Midbrain (tissue), 1 donor: ENCODE data around the gene COQ2.
"Not testable (repeated sequence)": the region's sequence is repeated elsewhere in the genome, so short reads cannot be mapped to it uniquely, and the experiment has no call there.

Experiments used
- DNase-seq: peaks from one replicate; lab custom pipeline; 2025; lab: John Stamatoyannopoulos, UW

COQ2 gene, protein sequence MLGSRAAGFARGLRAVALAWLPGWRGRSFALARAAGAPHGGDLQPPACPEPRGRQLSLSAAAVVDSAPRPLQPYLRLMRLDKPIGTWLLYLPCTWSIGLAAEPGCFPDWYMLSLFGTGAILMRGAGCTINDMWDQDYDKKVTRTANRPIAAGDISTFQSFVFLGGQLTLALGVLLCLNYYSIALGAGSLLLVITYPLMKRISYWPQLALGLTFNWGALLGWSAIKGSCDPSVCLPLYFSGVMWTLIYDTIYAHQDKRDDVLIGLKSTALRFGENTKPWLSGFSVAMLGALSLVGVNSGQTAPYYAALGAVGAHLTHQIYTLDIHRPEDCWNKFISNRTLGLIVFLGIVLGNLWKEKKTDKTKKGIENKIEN

DNA sequence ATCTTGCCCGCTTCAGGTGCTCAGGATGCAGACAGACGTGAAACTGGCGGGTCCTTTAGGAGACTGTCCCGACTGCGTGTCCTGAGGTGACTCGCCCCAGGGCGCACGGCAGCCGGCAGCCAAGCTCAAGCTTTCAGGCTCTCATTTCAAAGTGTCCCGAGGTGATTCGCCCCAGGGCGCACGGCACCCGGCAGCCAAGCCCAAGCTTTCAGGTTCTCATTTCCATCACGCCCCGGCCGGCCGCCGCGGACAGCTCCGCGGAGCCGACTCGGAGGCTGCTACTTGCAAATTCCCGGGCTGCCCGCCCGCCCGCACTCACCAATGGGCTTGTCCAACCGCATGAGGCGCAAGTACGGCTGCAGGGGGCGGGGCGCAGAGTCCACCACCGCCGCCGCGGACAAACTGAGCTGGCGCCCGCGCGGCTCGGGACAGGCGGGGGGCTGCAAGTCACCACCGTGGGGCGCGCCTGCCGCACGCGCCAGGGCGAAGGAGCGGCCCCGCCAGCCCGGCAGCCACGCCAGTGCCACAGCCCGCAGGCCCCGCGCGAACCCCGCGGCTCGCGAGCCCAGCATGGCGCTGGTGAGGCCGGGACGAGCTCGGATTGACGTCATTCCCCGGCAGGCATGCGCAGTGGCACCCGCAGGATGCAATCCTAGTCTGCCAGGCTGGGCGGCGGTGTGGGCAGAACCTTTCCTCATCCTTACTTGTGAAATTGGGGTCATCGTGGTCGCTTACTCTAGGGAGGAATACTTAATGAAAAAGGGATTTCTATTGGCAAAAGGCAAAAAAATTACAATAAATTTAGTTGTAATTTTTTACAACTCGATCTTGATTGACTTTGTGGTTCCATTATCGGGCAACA, at the start of gene COQ2:
COQ2 (minus strand) TSS at position 606 of the 862 bp plus-strand sequence; CDS start at position 572, 34 bp downstream.
- DNase-seq: peak; percentile 93

DNA sequence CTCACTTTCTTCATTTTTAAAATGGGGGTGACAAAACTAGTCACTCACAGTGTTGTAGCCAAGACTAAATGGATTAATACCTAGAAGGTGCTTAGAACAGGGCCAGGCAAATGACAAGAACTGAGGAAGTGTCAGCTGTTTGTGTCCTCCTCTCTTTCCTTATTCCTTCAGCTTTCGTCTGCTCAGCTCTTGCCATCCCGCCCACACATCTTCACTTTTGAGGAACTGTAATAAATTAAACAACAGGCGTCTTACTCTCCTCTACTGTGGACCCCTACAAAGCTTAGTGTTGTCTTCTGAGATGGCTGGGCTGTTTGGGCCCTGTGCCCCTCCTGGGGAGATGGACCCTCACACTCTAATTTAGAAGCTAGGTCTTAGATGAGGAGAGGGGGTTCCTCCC, 47.4 kb upstream of the COQ2 start:
- DNase-seq: no peak

DNA sequence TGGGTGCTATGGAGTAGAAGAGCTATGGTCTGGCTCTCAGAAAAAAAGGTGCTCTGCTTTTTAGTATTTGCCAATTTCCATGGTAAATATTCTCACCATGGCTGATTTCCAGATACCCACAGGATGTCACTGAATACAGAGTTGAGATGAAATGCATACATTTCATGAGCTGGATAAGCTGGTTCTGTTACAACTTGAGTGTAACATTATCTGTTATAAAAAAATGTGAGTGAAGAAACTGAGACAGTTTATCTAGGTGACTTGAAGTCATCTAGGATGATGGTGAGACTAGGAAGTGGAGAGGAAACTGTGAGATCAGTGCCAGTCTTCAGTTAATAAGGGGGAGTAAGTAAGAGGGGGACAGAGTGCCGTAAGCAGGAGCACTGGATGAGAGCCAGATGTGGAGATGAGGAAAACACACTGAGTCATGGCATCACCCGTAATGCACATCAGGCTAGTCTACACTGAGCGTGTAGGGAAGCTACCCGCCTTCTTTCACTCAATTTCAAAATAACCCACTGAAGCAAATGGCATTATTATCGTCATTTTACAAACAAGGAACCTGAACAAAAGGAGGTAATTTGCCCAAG, 45.0 kb upstream of the COQ2 start:
- no peak for DNase-seq

DNA sequence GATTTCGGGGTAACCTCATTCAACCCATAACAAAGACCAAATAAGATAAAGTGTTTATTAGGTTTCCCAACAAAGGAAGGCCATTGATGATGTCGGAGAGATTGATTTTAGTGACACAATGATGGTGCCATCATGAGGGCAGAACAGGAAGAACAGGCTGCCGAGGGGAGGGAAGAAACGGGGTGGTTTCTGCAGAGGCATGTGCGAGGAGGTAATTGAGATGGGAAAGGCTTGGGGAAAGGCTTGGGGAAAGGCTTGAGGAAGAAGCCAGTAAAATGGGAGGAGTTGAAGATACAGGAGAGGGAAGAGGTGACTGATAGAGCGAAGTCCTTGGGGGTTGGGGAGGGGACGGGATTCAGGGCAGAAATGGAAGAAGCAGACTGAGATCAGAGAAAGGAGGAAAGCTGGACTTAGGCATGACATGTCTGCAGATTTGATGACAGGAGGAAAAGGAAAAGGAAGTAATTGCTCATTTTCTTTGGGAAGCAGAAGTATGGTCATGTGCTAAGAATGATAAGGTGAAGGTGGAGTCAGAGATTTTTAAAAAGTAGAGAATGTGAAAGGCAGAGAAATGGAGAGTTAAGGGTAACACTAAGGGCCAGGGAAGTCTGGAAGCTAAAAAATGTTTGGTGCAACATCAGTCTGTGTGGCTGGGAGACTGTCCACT, 44.1 kb upstream of the COQ2 start:
- no peak for DNase-seq

DNA sequence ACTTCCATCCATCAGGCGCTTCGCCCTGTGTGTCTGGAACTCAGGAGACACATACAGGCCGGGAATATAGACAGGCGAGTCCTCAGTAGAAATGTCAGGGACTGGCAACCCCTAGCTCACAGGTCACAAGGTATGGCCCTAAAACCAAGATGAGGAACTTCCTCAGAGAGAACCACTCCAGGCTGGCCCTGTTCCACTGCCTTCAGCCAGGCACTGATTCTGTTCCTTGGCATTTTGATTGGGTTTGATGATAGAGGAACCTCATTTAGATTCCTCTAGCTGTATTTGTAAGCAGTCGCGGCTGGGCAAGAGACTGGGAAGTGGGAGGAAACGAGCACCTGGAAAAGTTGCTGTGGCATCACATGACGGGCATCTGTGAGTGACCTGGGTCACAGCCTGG, 41.9 kb upstream of the COQ2 start:
- no peak for DNase-seq

DNA sequence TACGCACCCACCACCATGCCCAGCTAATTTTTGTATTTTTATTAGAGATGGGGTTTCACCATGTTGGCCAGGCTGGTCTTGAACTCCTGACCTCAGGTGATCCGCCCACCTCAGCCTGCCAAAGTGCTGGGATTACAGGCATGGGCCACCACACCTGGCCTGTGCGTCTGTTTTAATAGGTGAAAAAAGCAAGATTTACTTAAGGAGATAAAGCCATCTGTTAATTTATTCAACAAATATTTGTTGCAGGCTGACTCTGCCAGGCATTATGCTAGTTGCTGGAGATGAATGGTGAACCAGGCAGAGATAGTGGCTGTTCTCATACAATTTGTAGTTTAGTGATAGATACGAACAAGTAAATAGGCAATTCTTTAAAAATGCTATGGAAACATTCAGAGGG, 40.7 kb upstream of the COQ2 start:
- not testable (repeated sequence) for DNase-seq

DNA sequence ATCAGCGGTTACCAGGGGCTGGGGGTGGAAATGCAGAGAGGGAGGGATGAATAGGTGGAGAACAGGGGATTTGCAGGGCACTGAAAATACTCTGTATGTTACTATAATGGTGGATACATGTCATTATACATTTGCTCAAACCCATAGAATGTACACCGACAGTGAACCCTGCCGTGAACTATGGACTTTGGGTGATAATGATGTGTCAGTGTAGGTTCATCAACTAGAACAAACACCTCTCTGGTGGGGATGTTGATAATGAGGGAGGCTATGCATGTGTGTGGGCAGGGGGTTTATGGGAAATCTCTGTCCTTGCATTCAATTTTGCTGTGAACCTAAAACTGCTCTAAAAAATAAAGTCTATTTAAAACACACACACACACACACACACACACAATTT, 38.5 kb upstream of the COQ2 start:
- no peak for DNase-seq

DNA sequence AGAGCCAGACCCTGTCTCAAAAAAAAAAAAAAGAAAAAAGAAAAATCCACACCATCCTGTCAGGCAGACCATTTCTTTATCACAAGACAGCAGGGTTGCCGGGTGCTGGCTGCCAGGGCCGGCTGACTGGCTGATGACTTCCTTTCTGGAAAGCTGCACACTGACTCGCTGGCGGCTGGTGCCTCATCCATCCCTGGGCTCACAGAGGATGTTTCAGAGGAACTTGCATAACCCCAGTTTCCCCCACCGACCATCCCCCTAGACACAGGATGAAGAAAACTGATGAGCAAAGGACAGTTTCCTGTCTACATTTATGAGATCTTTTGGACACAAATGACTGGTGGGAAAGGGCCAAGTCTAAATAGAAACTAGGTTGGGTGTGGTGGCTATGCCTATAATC, 36.0 kb upstream of the COQ2 start:
- DNase-seq: peak; percentile 41

DNA sequence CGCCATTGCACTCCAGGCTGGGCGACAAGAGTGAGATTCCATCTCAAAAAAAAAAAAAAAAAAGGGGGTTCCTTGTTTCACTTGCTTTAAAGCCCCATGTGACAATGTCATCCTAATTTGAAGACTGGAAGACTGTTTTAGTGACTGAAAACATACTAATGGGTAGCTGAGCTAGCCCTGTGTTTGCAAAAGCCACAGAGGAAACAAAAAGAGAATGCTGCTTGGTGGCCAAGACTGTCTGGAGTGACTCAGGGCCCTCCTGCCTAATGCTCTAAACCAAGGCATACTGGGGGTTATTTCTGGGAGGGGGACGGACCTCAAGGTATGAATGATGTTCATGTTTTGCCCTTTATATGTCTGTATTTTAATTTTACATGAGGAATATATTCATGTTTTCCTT, 34.1 kb upstream of the COQ2 start:
- no peak for DNase-seq

DNA sequence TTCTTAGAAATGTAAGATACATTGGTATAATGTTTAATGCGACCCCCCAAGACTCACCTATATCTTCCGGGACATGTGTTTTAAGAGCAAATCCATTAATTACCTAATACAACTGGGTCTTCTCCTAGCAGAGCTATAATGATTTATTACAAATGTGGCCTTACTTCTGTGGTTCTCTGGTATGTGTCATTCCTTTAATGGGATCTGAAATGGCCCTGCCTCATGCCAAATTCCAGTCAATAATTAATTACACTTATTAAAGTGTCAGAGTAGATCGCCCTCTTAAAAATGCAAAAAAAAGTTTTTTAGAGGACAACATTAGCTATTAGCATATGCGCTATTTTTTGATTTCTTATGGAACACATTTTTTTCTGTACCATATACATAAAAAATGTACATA, 33.1 kb upstream of the COQ2 start:
- DNase-seq: no peak

DNA sequence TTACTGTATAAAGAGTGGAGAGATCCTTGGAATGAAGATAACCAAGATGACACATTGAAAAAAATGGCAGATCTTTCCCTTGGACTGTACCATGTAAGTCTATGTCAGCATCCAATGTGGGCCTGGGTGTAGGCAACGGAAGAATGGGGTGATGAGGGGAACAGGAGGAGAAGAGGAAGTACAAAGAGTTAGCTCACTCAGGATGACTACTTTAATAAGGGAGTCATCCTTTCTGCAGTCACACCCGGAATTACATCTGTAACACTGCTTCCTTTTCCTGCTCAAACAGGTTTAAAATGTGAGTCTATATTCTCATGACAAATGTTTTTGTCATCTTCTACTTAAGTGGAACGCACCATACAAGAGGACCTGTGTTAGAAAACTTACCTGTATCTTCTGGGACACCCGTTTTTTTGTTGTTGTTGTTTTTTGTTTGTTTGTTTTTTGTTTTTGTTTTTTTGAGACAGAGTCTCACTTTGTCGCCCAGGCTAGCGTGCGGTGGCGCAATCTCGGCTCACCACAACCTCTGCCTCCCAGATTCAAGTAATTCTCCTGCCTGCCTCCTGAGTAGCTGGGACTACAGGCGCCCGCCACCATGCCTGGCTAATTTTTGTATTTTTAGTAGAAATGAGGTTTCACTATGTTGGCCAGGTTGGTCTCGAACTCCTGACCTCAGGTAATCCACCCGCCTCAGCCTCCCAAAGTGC, 32.0 kb upstream of the COQ2 start:
- no peak for DNase-seq

DNA sequence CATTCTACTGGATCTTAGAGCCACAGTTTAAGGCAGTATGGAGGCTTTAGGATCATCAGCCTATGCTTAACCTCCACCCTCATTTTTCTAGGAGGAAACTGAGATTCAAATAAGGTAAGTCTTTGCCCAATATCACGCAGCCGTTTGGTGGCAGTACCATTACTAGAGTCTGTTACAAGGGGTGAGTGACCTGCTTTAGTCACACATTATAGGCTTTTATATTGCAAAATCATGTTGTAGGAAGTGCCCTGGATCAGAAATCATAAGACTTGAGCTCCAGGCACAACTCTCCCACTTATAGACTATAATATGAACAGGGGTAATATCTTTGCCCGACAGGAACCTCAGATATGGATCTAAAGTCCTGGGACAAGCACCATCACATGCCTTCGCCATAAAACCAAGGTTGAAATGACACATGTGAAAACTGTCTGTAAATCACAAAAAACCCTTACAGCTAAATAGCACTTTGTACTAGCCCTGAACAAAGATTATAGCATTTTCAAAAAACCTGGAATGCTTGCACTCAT, 30.8 kb upstream of the COQ2 start:
- DNase-seq: no peak

DNA sequence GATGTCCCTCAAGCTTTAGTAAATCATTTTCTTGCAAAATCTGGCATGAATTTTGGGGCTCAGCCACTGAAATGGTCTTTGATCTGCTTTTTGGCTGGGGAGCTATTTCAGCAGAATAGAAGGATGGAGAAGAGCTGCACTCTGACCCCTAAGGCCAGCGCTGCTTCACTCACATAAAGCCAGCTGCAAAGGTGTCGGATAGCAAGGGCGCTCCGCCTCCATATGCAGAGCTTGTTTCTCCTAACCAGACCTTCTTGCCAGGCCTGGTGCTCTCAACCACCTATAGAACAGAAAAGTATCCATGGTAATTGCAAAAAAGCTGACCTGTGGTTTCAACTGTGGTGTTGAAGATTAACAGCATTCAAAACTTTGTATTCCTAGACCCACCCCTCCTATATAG, 24.1 kb upstream of the COQ2 start:
- DNase-seq: no peak

DNA sequence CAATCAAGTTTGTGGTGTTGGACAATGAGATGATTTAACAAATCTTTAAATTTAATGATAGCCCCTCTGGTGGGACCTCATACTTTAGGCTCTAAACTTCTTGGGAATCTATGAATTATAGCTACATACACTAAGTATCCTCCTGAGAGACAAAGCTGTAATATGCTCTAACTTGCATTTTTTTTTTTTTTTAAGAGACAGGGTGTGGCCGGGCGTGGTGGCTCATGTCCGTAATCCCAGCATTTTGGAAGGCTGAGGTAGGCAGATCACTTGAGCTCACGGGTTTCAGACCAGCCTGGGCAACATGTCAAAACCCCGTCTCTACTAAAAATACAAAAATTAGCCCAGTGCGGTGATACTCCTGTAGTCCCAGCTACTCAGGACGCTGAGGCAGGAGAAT, 23.3 kb upstream of the COQ2 start:
- DNase-seq: no peak

DNA sequence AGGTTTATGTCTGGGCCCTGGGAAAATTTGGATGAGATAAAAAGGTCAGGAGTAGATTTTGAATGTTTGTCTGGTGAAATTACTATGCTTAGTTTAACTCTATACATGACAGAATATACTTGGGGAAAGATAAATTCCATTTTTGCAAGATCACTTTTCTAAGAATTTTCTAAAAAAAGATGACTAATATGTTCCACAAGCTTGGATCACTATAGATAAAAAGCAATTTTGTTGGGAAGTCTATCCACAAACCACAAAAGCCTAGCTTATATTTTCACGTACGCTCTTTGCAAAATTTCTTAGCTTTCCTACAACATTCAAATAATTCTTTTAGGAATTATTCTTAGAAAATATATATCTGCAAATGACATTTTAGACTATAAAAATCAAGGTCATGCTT, 20.6 kb upstream of the COQ2 start:
- DNase-seq: no peak

DNA sequence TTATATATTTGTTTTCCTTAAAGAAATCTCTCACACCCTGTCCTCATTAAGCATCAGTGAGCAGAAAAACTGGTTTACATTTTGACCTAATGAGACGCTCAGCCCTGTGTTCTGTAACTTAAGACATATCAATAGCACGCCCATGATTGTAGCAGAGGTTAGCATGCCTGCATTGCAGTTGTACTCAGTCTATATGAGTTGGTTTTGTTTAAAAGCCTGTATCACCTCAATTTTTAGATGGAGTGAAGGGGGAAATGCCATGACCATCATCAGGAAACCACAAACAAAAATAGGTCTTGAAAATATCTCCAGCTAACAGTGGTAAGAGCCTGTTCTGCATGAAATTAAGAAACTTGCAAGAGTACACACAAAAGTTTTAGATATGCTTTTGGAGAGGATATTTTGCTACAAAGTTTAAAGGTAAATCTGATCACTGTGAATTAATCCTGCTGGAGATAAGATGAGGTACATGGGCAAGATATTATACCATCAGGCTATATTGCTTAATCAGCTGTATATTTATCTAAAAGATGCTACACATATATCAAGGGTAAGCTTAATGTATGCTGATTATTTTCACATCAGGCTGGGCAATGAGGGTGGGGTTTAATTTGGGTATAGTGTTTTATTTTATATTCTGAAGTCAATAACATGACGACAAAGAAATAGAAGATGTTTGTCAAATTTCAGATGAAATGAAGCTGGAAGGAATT, 13.1 kb upstream of the COQ2 start:
- no peak for DNase-seq

DNA sequence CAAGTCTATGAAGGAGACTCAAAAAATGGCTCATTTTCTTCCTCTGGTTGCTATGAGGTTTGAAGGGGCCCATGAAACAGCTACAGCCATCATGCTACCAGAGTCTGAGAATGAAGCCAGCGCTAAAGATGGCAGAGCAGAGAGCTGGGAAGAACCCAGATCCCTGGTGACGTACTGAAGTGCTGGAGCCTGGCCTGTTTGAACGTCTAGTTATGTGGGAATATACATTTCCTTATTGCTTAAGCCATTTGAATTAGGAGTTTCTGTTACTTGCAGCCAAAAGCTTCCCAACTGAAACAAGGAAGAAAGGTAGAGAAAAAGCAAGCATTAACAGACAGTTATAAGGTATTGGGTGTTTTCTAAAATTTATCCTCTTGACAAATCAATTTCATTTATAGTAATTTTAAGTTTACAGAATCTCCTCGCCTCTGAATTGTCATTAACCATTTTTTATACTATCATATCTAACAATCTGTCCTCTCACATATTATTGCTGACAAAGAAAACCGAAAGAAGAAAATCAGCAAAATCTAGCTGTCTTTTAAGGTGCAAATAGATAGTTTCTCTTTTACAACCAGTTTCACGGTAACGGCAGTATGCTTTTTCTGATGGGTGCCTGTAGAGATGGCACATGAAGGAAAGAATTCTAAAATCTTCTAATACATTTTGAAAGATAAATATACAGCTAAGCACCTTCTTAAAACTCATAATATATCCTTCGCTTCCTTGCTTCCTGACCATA, 8.9 kb upstream of the COQ2 start:
- no peak for DNase-seq

DNA sequence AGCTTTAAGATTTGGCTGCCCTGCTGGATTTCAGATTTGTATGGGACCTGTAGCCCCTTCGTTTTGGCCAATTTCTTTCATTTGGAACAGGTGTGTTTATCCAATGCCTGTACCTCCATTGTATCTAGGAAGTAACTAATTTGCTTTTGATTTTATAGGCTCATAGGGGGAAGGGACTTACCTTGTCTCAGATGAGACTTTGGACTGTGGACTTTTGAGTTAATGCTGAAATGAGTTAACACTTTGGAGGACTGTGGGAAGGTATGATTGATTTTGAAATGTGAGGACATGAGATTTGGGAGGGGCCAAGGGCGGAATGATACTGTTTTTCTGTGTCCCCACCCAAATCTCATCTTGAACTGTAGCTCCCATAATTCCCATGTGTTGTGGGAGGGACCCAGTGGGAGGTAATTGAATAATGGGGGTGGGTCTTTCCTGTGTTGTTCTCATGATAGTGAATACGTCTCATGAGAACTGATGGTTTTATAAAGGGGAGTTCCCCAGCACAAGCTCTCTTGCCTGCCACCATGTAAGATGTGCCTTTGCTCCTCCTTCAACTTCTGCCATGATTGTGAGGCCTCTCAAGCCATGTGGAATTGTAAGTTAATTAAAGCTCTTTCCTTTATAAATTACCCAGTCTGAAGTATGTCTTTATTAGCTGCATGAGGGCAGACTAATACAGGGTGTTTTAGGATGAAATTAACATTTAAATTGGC, 5.6 kb upstream of the COQ2 start:
- DNase-seq: not testable (repeated sequence)

DNA sequence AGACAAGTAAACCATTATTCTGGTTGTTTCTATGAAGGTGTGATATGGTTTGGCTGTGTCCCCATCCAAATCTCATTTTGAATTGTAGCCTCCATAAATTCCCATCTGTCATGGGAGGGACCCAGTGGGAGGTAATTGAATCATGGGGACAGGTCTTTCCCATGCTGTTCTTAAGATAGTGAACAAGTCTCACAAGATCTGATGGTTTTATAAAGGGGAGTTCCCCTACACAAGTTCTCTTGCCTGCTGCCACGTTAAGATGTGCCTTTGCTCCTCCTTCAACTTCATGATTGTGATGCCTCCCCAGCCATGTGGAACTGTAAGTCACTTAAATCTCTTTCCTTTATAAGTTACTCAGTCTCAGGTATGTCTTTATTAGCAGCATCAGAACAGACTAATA, 3.8 kb upstream of the COQ2 start:
- DNase-seq: not testable (repeated sequence)

DNA sequence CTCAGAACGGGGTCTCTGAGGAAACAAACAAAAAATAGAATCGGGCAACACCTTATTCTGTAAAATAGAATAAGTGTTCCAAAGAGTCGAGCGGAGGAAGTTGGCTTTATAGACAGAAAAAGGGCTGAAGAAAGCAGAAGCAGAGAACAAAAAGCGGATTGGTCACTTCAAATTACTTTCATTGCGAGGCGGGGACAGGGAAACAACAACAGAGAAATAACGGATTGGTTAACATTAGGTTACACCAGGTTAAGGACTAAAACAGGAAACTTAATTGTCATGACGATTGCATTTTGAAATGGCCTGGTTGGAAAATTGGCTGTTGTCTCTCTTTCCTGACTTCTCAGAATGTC, 433 bp upstream of the COQ2 start:
- peak; percentile 78 for DNase-seq
